ENCODE measurements around the gene PDE4D.

GRCh38 chr5:59351076-59351794 lies 542.3 kb downstream of the PDE4D start:
- no peak for TF ChIP-seq CTCF (IDR thresholded peaks at IDR 0.05; ENCODE audit: insufficient read depth, low read length)
- no peak for TF ChIP-seq REST (IDR thresholded peaks at IDR 0.05; ENCODE audit: insufficient replicate concordance, low read depth)
- TF ChIP-seq POLR2AphosphoS5 (IDR thresholded peaks at IDR 0.05; ENCODE audit: low read depth) = no peak
- no peak for TF ChIP-seq SPI1 (IDR thresholded peaks at IDR 0.05; ENCODE audit: borderline replicate concordance, low read depth)
